Heart left ventricle (tissue), 16 donors: ENCODE data around the gene OR2AJ1. TPM values are rescaled to one million over a fixed set of nuclear protein-coding genes. Genes with fewer than 3 reads are reported as not detected.

Experiments
- ATAC-seq, 4 donors: fragments of 200-7000 bp; cut with Tn5 transposase; one replicate each; pipeline ENCODE4 v1.9.1; 2020 to 2022; ENCODE audit warnings: moderate library complexity in 4 of 4, mild to moderate bottlenecking in 3 of 4, moderate number of reproducible peaks in 1 of 4
- DNase-seq, 5 donors: peaks; one replicate each; pipeline ENCODE4 v3.0.0-alpha.2; 2020
- H3K27ac ChIP-seq, 12 donors: fragments of 200-600 bp; sonication (generic) in 4 of 12; one replicate each; pipeline versions ENCODE4 v1.5.0 to v1.8.0; 2016 to 2022; ENCODE audit warnings: mild to moderate bottlenecking in 2 of 12
- H3K27me3 ChIP-seq, 9 donors: fragments of 200-600 bp; sonication (generic) in 2 of 9; one replicate each; pipeline versions ENCODE4 v1.5.1 to v1.8.0; 2016 to 2022; ENCODE audit warnings: mild to moderate bottlenecking in 3 of 9
- H3K36me3 ChIP-seq, 9 donors: fragments of 200-600 bp; sonication (generic) in 2 of 9; one replicate each; pipeline versions ENCODE4 v1.5.0 to v1.8.0; 2018 to 2022; ENCODE audit warnings: mild to moderate bottlenecking in 2 of 9
- H3K4me1 ChIP-seq, 12 donors: fragments of 200-600 bp; sonication (generic) in 4 of 12; one replicate each; pipeline versions ENCODE4 v1.5.0 to v1.8.0; 2016 to 2022; ENCODE audit warnings: mild to moderate bottlenecking in 3 of 12
- H3K4me3 ChIP-seq, 12 donors: fragments of 200-600 bp; sonication (generic) in 4 of 12; one replicate each; pipeline versions ENCODE4 v1.5.0 to v1.8.0; 2017 to 2022; ENCODE audit warnings: mild to moderate bottlenecking in 9 of 12, moderate library complexity in 4 of 12
- H3K9me3 ChIP-seq, 12 donors: fragments of 200-600 bp; sonication (generic) in 4 of 12; one replicate each; pipeline versions ENCODE4 v1.5.0 to v1.8.0; 2016 to 2022; ENCODE audit warnings: mild to moderate bottlenecking in 1 of 12
- CTCF ChIP-seq, 12 donors: fragments of 200-600 bp; sonication (generic) in 4 of 12; IDR thresholded peaks; one replicate each; pipeline versions ENCODE4 v1.5.0 to v1.8.0; 2018 to 2022; ENCODE audit warnings: antibody characterized with exemption in 12 of 12, mild to moderate bottlenecking in 5 of 12
- POLR2A ChIP-seq, 2 donors: fragments of 450-650 bp; IDR thresholded peaks; one replicate each; pipeline ENCODE4 v1.6.1; 2017; ENCODE audit warnings: antibody characterized with exemption in 2 of 2, mild to moderate bottlenecking in 2 of 2, moderate library complexity in 2 of 2
- WGBS, 4 donors: extraction: QIAGEN DNeasy Blood & Tissue Kit in 2 of 4; methylation state at CpG; one replicate each; pipeline versions ENCODE4 v1.1.5 to v1.1.7; 2013 to 2018; 5-methylcytosine and 5-hydroxymethylcytosine counted together
- intact Hi-C, 10 donors: fragments of 100-400 bp; cut with DNase I; formaldehyde crosslinking; loops; one replicate each; pipeline versions ENCODE4 v1.11.1 to v1.14.2; 2022
- polyA plus RNA-seq, 2 donors: library from polyadenylated mRNA; stranded (reverse); fragments of 200-250 nt; gene quantifications; one replicate each; pipeline ENCODE4 v1.2.3, GENCODE V29; 2013
- total RNA-seq, 9 donors: library from RNA; depleted of rRNA in 2 of 9; stranded (reverse); fragments of >200 nt in 2 of 9; fragmentation: NEBNext Ultra II Directional in 3 of 9; extraction: Animal tissue kit (Norgen Biotek cat#: 25700) in 3 of 9; gene quantifications; one replicate each; pipeline versions ENCODE4 v1.1.0 to v1.2.4, GENCODE V29; 2016 to 2023
- donor health status: ischemic (EF 13 %, LVEDD 7.1; RV severe dilation, severe dysfunction).
- donor health status: healthy with polysubstance abuse.
- donor health status: DM: no; HTN: yes; CAD: no.
- donor health status: DM: no; HTN: no; CAD: no.
- donor health status: ischemic (EF 25% LVEDD 6.9; RV normal size, moderate dysfunction).
- donor health status: ischemic (EF 25% LVEDD 5.7; RV mildly dilated, moderate dysfunction).
- donor health status: healthy.
- donor health status: DM: yes; HTN: yes; CAD: no.
- donor health status: ischemic (EF 35%, LVEDD 5.7; RV mildly dilated, moderate dysfunction).
- donor health status: nonischemic (EF 11% LVEDD 7.7; RV severe dilation, severe dysfunction).
- donor health status: DM: yes; HTN: yes; CAD: no.
- donor health status: PGD.
- donor health status: ischemic (EF 29% LVEDD 5.4; RV normal size, mild dysfunction).
- donor health status: nonischemic (EF 23%, LVEDD 6.1; RV moderate dilation, normal function).

OR2AJ1 gene
- total and polyA plus RNA-seq, 11 donors = not detected

GRCh38 chr1:247919952-247920351, 4.7 kb upstream of the OR2AJ1 start, which contains the start of gene OR2T8:
OR2T8 (plus strand) TSS chr1:247920252; CDS start chr1:247921018, 766 bp downstream.
- Histone ChIP-seq H3K4me3 (no peak within 1 kb of the TSS), H3K36me3 (no peaks in the 10 kb centered on the region), H3K27ac (no peak within 1 kb of the TSS), H3K27me3 (no peaks in the 10 kb centered on the region), H3K4me1 (no peaks in the 10 kb centered on the region), H3K9me3 (no peaks in the 10 kb centered on the region)
- ATAC-seq (no peak), DNase-seq (no peak)
- 68 to 92% (median 88%) methylated on average over 2 of the region's 2 CpGs for WGBS, 4 donors
- intact Hi-C loops = loop anchor here in 1 of 10 donors (10.0 kb wide), 1 partner anchor 185 kb away; the partner anchor contains the start of gene OR14K1
- no peak for TF ChIP-seq CTCF (IDR thresholded peaks at IDR 0.05)
- TF ChIP-seq POLR2A (IDR thresholded peaks at IDR 0.05) = no peak

- intact Hi-C loops = loop anchor here in 1 of 10 donors (10.0 kb wide), 1 partner anchor 189 kb away; the partner anchor contains the start of gene OR14K1
- Histone ChIP-seq H3K4me3 (no peak overlapping the region), H3K36me3 (no peaks in the 10 kb centered on the region), H3K27me3 (no peaks in the 10 kb centered on the region), H3K9me3 (no peaks in the 10 kb centered on the region), H3K4me1 (no peaks in the 10 kb centered on the region), H3K27ac (no peak overlapping the region)
- DNase-seq (no peak), ATAC-seq (no peak)
- WGBS, 4 donors = 55 to 61% (median 60%) methylated on average over 3 of the region's 3 CpGs
- no peak for TF ChIP-seq POLR2A (IDR thresholded peaks at IDR 0.05)
- no peak for TF ChIP-seq CTCF (IDR thresholded peaks at IDR 0.05)
These were observed 748 bp upstream of the OR2AJ1 start for GRCh38 chr1:247923941-247924340.

- intact Hi-C loops = no loop called here
- TF ChIP-seq POLR2A (IDR thresholded peaks at IDR 0.05) = no peak
- TF ChIP-seq CTCF (IDR thresholded peaks at IDR 0.05) = no peak
- H3K27me3 ChIP-seq = peaks cover 0 to 22% (median 0%) of the 10 kb centered on the region in 9 donors
- no peaks in the 10 kb centered on the region for H3K36me3 ChIP-seq
- H3K4me3 ChIP-seq = no peak overlapping the region
- DNase-seq = no peak
- WGBS, 4 donors = 92 to 97% (median 95%) methylated on average over 8 of the region's 8 CpGs
- peaks cover 0 to 9% (median 0%) of the 10 kb centered on the region in 12 donors for H3K9me3 ChIP-seq
- H3K4me1 ChIP-seq = no peaks in the 10 kb centered on the region
- no peak for ATAC-seq
- H3K27ac ChIP-seq = no peak overlapping the region
These were observed 9.3 kb downstream of the OR2AJ1 start for GRCh38 chr1:247933989-247934388.

GRCh38 chr1:247935781-247936180, 11.1 kb downstream of the OR2AJ1 start:
- peaks cover 0 to 22% (median 0%) of the 10 kb centered on the region in 9 donors for H3K27me3 ChIP-seq
- intact Hi-C loops = no loop called here
- no peaks in the 10 kb centered on the region for H3K36me3 ChIP-seq
- no peaks in the 10 kb centered on the region for H3K4me1 ChIP-seq
- no peak overlapping the region for H3K4me3 ChIP-seq
- TF ChIP-seq CTCF (IDR thresholded peaks at IDR 0.05) (no peak), POLR2A (IDR thresholded peaks at IDR 0.05) (no peak)
- DNase-seq = peak in 1 of 5 donors; percentile 28
- peaks cover 0 to 9% (median 0%) of the 10 kb centered on the region in 12 donors for H3K9me3 ChIP-seq
- H3K27ac ChIP-seq = no peak overlapping the region
- ATAC-seq = no peak
- WGBS, 4 donors = 90 to 96% (median 92%) methylated on average over 9 of the region's 9 CpGs
